ENCODE results near the gene PCNX4.
"Not testable (repeated sequence)": the region's sequence is repeated elsewhere in the genome, so short reads cannot be mapped to it uniquely, and the experiment has no call there.

PCNX4 gene

GRCh38 chr14:60091550-60092525, at the start of gene PCNX4:
Gene PCNX4, plus strand, starts transcription at chr14:60091923. Its CDS starts 15,716 bp downstream, at chr14:60107639.
- peak; percentile 96 for DNase-seq

- DNase-seq, result not testable (repeated sequence)
Observed at GRCh38 chr14:60047976-60048375, 43.7 kb upstream of the PCNX4 start.

GRCh38 chr14:60051721-60052221, 40.0 kb upstream of the PCNX4 start:
- DNase-seq, result no peak

- no peak for DNase-seq
Observed at GRCh38 chr14:60058087-60058486, 33.6 kb upstream of the PCNX4 start.

DNA sequence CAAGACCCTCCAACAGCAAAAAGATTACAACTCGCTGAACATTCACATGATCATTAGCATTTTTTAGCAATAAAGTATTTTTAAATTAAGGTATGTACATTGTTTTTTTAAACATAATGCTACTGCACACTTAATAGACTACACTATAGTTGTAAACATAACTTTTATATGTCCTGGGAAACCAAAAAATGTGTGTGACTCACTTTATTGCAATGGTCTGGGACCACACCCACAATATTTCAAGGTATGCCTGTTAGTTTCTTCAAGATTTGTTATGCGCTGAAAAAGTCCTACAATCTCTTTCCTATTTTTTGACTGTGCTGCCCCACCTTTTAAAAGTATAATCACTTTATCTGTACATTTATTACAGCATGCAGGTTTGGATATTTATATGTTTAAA, 30.4 kb upstream of the PCNX4 start:
- DNase-seq, result no peak

- no peak for DNase-seq
Observed at GRCh38 chr14:60064491-60065072, 27.1 kb upstream of the PCNX4 start.

DNA sequence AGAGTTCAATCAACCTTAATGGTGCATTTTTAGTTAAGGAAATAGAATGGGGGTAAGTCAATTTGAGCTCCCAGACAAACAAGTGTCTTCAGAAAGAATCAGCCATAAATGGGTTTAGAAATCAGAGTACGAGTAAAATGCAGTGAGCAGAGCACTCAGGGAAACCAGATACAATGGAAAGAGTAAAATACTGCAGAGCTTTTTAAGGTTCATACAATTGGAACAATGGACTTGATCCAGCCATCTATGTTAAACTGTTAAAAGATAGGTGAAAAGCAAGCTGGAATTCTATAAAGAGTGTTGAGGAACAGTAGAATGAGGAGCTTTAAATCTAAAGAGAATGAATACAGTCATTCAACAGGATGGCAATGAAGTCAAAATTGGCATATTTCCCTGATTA, 23.8 kb upstream of the PCNX4 start:
- DNase-seq, result no peak

- no peak for DNase-seq
Observed at GRCh38 chr14:60079723-60080122, 12.0 kb upstream of the PCNX4 start.

- DNase-seq, result no peak
Observed at GRCh38 chr14:60085085-60085484, 6.6 kb upstream of the PCNX4 start.

DNA sequence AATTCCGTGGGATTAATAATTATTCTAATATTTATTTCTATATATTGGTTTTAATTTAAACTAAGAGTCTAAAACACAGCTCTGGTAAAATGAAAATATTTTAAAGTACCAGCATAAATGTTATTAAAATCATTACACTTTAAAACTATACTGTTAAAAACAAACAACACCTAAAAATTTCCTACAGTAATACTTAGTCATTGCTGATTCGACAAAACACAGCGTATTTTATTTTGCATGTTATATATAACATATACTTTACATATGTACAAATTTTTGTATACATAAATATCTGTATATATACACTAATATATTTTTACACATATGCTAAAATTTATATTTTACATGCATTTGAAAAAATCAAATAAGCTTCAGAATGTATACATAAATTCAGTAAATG, 6.0 kb upstream of the PCNX4 start:
- DNase-seq, result no peak

DNA sequence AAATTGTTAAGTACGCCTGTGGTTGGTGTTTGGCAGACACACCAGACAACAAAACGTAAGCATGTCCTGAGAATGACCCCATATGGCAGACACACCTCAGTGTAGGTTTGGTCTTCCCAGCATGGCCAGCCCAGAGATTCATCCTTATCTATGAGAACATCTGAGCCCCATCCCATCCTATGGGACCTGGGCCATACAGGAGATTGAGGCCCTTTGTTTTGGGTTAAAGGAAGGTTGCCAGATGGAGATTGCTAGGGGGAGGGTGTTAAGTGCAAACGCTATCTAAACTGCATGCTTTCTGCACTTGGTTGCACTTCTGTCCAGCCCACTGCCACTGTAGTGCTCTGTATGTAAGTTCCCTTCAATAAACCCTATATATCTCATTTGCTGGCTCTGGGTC, 4.1 kb upstream of the PCNX4 start:
- DNase-seq, result no peak

GRCh38 chr14:60089221-60089620, 2.5 kb upstream of the PCNX4 start:
- no peak for DNase-seq

DNA sequence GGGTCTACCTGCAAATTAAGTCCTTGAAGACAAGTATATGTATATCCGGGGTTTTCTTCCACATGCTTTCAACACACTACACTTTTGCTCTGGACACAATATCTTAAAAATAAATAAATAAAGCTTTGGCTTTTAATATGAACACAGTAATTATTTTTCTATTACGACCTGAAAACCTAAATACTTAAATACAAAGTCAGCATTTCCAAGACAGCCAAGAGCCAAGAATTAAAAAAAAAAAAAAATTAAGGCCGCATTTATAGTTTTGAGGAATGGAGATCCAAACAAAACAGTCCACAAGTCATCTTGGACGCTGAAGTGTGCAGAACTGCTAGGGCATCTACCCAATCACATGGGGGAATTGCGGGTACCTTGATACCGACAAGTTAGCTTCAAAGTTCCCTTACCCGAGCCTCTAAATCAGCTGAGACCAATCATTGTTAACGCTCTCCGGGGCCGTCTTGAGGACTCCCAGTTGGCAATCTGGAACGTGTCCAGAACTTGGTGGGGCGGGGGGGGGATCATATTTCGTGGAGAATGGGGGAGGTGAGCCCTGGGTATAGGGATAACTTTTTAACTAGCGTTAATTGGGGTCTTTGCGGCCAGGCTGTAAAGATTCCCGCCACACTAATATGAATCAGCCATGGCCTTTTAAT, 731 bp upstream of the PCNX4 start:
- DNase-seq, result peak; percentile 18

DNA sequence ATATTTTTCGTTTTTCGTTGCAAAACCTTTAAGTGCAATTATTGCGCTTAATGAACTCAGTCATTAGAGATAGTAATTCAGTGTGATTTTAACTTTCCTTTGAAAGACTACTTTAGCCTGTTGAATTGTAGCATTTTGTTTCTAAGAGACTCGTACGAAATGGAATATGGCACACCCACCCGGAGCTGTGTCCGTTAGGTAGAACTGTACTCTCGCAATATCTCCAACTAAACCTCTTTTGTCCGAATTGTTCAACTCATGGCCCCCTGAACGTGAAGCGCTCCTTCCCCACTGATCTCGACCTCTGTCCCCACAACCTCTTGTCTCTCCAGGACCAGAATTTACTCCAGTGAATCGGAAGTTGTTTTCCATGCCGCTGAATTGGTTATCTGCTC, 800 bp downstream of the PCNX4 start:
- no peak for DNase-seq

GRCh38 chr14:60093080-60093479, 1.4 kb downstream of the PCNX4 start:
- DNase-seq, result no peak

DNA sequence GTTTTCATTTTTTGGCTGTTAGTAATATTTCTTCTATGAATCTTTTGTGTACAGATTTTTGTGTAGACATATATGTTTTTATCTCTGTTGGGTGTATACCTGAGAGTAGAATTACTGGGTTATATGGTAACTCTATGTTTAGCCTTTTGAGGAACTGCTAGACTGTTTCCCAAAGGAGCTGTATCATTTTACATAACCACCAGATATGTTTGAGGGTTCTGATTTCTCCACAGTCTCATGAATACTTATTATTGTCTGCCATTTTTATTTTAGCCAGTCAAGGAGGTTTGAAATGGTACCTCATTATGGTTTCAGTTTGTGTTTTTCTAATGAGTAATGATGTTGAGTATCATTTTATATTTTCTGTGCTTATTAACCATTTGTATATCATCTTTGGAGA, 1.9 kb downstream of the PCNX4 start:
- no peak for DNase-seq

DNA sequence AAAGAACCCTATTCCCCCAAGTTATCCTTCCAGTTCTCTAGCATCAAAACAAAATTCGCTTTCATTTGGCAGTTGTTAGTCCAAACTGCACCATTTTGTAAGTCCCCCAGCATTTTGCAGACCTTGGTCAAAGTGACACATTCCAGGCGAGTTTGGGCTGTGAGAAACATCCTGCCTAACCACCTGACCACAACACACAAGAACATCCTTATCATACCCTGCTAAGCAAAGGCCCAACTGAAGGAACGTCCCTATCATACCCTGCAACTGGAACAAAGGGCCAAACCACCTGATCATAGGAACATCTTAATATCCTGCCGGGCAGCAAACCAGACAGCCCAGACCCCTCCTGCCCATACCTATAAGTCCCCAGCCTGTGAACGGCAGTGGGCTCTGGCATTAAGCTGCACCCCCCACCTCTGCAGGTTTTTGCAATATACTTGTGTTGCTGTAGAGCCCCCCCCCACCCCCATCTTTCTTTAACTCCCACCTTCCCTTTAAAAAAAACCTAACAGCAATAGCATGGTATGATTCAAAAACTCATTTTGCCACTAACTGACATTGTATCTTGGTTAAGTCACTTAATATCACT, 2.7 kb downstream of the PCNX4 start:
- no peak for DNase-seq

GRCh38 chr14:60095231-60095630, 3.5 kb downstream of the PCNX4 start:
- DNase-seq, result no peak

DNA sequence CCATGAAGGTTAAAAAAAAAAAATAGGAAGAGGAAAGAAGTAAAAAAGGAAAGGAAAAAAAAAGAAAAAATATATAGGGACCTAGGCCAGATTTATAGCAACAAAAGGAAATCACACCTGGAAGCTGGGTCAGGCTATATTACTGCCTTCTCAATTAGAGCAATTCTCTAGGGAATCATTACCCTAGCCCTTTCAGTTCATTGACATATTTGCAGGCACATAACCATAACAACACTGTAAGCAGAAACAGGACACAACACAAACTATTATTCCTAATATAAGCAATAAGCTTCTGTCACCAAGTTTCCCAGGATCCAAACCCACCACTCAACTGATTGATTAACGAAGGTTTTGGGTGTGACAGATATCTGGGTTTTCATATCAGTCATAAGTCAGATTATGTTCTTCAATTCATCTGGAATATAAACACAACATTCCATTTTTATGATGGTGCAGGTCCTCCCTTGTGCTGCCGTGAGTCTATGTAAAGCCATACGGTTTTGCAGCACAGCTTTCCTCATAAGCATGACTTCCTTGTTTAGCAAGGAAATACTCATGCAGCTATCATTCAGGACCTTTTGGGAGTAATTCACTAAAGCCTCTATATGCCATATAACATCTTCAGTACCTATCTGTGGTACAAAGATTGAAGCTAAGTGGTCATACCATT, 4.2 kb downstream of the PCNX4 start:
- peak; percentile 15 for DNase-seq

DNA sequence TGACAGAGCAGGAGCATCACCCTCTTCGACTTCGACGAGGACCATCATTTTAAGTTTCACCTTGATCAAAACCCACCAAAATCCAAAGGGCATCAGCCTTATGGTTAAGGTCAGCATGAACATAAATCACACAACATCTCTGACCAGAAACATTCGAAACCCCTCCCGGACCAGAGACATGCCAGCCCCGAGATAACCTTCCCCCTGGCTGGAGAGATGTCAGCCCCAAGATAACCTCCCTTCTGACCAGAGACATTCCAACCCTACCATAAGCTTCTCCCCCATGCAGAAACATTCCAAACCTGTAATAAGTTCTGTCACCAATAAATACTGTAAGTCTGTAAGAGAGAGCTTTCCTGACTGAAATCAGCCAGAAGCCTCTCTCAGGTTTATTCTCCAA, 6.3 kb downstream of the PCNX4 start:
- no peak for DNase-seq

DNA sequence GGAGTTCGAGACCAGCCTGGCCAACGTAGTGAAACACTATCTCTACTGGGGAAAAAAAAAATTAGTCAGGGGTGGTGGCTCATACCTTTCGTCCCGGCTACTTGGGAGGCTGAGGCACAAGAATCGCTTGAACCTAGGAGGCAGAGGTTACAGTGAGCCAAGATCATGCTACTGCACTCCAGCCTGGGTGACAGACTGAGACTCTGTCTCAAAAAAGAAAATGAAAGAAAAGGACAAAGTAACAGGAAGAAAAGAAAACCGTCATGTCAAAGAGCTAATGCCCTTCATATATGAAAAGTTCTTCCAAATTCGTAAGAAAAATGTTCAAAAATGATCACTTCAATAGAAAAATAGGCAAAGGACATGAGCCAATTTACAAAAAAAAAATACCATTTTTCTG, 8.1 kb downstream of the PCNX4 start:
- DNase-seq, result not testable (repeated sequence)

GRCh38 chr14:60101786-60102185, 10.1 kb downstream of the PCNX4 start:
- DNase-seq, result no peak

DNA sequence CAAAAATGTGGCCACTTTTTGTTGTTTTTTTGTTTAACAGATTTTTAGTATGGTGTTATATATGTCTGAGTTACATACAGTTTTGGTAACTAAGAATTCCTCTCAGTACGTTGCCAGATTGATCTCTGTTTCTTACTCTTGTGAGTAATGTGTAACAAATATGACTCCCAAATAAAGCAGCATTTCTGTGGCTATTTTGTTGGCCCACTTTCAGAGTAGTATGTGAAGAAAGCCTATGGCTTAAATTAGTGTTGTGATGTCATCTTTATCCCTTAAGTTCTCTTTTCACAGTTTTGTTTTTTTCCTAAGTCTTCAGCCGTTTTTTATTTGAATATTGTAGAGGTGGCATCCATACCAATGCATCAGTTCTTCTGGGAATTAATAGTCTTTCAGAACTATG, 10.7 kb downstream of the PCNX4 start:
- no peak for DNase-seq

Data from NCI-H1436 treated with DMSO at 0.1 percent for 48 hours (cell line).